Suprapubic skin (tissue), 3 donors: ENCODE measurements around the gene TBC1D22A.

ENCODE experiments used
- POLR2A ChIP-seq, 2 donors: fragments of 450-650 bp; IDR thresholded peaks; one replicate each; pipeline ENCODE4 v1.6.1; 2017; ENCODE audit warnings: antibody characterized with exemption in 2 of 2, mild to moderate bottlenecking in 2 of 2, moderate library complexity in 2 of 2
- TF ChIP-seq, protein P1 (sequence below), 2 donors: fragments of 200-600 bp in 1 of 2; fragments of 450-650 bp in 1 of 2; sonication (generic) in 1 of 2; IDR thresholded peaks; one replicate each; pipeline ENCODE4 v1.5.1; 2016 to 2019; ENCODE audit warnings: antibody characterized with exemption in 2 of 2, mild to moderate bottlenecking in 1 of 2, moderate library complexity in 1 of 2

DNA sequence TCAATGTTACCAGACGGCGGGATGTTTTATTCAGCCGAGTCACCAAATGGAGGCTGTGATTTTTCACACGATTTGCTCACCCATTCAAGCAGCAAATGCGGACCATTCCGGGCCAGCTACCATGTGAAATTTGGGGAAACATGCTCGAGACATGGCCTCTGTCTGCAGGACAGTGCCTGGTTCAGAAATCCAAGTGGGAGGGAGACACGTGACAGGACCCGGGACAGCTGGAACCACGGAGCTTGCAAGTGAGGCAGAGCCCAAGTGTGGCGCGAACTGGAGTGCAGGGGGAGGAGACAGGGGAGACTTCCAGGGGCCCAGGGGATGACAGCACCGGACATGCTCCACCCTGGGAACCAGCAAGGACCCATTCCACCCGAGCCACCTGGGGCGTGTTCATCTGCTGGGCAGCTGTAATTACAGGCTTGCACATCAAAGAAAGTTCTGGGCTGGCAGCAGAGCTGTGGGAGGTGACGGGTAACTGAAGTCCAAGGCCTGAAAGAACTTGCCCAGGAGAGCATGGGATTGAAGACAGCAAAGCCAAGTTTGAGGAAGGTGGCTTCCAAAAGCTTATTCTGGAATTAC is 40.9 kb upstream of the TBC1D22A start:
- TF ChIP-seq POLR2A (IDR thresholded peaks at IDR 0.05), result no peak
- TF ChIP-seq, protein P1, sequence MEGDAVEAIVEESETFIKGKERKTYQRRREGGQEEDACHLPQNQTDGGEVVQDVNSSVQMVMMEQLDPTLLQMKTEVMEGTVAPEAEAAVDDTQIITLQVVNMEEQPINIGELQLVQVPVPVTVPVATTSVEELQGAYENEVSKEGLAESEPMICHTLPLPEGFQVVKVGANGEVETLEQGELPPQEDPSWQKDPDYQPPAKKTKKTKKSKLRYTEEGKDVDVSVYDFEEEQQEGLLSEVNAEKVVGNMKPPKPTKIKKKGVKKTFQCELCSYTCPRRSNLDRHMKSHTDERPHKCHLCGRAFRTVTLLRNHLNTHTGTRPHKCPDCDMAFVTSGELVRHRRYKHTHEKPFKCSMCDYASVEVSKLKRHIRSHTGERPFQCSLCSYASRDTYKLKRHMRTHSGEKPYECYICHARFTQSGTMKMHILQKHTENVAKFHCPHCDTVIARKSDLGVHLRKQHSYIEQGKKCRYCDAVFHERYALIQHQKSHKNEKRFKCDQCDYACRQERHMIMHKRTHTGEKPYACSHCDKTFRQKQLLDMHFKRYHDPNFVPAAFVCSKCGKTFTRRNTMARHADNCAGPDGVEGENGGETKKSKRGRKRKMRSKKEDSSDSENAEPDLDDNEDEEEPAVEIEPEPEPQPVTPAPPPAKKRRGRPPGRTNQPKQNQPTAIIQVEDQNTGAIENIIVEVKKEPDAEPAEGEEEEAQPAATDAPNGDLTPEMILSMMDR (IDR thresholded peaks at IDR 0.05), result no peak
